TTC549 (cell line): ENCODE measurements around the gene DHX58.

Experiments used
- FAIRE-seq: peaks from 2 replicates; lab custom pipeline; 2012; peaks lifted over from hg19 to GRCh38; lab: Jason Lieb, UNC

Gene DHX58

GRCh38 chr17:42052346-42052877 is 60.1 kb downstream of the DHX58 start:
- no peak for FAIRE-seq

DNA sequence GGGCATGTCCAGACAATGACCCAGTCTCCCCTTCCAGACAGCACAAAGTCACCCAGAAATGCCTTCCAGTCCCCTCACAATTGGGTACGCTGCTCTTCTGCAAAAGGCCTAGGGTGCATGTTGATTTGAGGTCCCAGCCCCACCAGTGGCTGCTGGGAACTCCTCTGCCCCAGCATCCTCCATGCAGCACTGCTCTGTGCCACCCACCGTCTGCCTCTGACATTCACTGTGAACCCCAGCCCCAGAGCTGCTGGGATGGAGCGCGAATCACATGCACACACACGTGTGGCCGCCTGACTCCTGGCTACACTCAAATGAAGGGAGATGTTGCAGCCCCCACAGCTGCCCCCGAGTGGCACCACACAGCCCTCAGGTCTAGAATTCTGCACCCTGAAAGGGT is 60.9 kb downstream of the DHX58 start:
- FAIRE-seq = no peak
